Measurements from ENCODE around the gene GLI3. TPM values are rescaled to one million over a fixed set of nuclear protein-coding genes. Genes with fewer than 3 reads are reported as not detected.

GLI3 gene
- total RNA-seq, 1 donor from 2014 or later: 27.7 TPM

DNA sequence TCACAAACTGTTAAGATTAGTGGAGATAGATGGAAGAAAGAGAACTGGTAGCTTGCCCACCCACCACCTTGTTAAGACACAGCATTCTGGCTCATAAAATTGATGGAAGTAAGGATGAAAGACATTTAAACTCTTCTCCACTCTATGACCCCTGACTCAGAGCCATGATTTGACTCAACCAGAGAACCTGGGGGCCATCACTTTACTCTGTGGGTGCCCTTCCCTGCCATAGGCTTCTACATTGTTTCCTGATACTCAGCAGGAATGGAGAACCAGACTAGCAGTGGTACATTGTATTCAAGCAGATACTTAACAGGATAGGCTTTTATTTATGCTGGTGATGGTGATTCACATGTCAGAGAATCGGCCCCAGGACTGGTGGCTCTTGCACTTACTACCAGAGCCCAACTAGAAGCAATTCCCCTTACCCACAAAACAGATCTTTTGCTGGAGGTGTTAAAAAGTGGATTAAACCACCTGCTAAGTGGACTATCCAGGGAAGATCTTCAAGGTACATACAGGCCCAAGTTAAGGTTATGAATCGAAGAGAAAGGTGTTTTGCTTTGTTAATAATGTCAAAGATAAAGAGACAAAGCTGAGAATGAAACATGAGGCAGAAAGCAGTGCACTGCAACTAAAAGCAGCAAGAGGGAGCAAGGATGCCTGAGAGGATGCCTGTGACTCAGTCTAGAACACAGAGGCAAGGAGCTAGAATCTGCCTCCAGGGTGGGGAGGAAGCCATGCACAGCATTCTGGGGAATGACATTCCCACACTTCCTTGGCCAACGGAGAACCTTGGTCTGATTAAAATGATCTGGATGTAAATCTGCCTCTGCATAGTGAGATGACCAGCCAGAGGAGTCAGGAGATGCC is 36.0 kb upstream of the GLI3 start:
- peak; percentile 82 for FAIRE-seq
- H3K9ac ChIP-seq (ENCODE audit: low read length): no peak overlapping the region
- no peaks in the 10 kb centered on the region for H3K9me3 ChIP-seq (ENCODE audit: insufficient read depth, low read depth, low read length)
- Mint-ChIP-seq H3K27ac (ENCODE audit: unreplicated experiment) (no peak overlapping the region), H3K36me3 (ENCODE audit: low read depth, unreplicated experiment) (no peaks in the 10 kb centered on the region), H3K27me3 (ENCODE audit: low read depth, unreplicated experiment) (no peaks in the 10 kb centered on the region), H3K4me3 (ENCODE audit: unreplicated experiment) (no peak overlapping the region), H3K4me1 (ENCODE audit: low read depth, unreplicated experiment) (peaks cover 7% of the 10 kb centered on the region), H3K9me3 (ENCODE audit: unreplicated experiment) (no peaks in the 10 kb centered on the region)
- DNase-seq (ENCODE audit: low read depth): peak; percentile 19
- no peaks in the 10 kb centered on the region for H3K36me3 ChIP-seq (ENCODE audit: insufficient read depth, low read length)
- no peak overlapping the region for H2AFZ ChIP-seq (ENCODE audit: low read depth, low read length)
- no peak for TF ChIP-seq EZH2 (IDR thresholded peaks at IDR 0.05; ENCODE audit: insufficient read depth, low read length)
- TF ChIP-seq, protein P1, sequence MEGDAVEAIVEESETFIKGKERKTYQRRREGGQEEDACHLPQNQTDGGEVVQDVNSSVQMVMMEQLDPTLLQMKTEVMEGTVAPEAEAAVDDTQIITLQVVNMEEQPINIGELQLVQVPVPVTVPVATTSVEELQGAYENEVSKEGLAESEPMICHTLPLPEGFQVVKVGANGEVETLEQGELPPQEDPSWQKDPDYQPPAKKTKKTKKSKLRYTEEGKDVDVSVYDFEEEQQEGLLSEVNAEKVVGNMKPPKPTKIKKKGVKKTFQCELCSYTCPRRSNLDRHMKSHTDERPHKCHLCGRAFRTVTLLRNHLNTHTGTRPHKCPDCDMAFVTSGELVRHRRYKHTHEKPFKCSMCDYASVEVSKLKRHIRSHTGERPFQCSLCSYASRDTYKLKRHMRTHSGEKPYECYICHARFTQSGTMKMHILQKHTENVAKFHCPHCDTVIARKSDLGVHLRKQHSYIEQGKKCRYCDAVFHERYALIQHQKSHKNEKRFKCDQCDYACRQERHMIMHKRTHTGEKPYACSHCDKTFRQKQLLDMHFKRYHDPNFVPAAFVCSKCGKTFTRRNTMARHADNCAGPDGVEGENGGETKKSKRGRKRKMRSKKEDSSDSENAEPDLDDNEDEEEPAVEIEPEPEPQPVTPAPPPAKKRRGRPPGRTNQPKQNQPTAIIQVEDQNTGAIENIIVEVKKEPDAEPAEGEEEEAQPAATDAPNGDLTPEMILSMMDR (IDR thresholded peaks at IDR 0.05; ENCODE audit: insufficient read depth, low read depth, low read length): peak; percentile 20
- H3K27ac ChIP-seq (ENCODE audit: low read depth, low read length): no peak overlapping the region
- no peak overlapping the region for H3K4me2 ChIP-seq (ENCODE audit: low read length)
- no peaks in the 10 kb centered on the region for H3K4me1 ChIP-seq (ENCODE audit: insufficient read depth, low read length)
- H3K4me3 ChIP-seq (ENCODE audit: insufficient read depth, low read depth, low read length): no peak overlapping the region
- H3K79me2 ChIP-seq (ENCODE audit: insufficient read depth, low read length): no peaks in the 10 kb centered on the region
- H4K20me1 ChIP-seq (ENCODE audit: insufficient read depth, low read length): no peaks in the 10 kb centered on the region
- peaks cover 3% of the 10 kb centered on the region for H3K27me3 ChIP-seq (ENCODE audit: insufficient read depth, low read length)

DNA sequence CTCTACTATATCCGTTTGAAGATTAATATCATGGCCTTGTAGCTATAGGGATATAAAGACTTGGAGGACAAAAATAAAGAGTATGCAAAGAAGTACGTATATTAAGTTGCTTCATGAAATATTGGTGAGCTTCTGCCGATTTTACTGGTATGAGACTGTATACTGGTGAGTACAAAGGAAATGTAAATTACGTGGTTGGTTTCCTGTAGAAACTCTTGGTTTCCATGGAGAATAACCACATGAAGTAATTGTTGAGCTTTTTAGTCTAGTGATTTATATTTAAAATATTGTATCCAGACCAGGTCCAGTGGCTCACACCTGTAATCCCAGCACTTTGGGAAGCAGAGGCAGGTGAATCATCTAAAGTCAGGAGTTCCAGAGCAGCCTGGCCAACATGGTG is 32.2 kb upstream of the GLI3 start:
- H3K4me3 ChIP-seq (ENCODE audit: insufficient read depth, low read depth, low read length): no peak overlapping the region
- Mint-ChIP-seq H3K4me1 (ENCODE audit: low read depth, unreplicated experiment) (peaks cover 7% of the 10 kb centered on the region), H3K27ac (ENCODE audit: unreplicated experiment) (no peak overlapping the region), H3K9me3 (ENCODE audit: unreplicated experiment) (no peaks in the 10 kb centered on the region), H3K4me3 (ENCODE audit: unreplicated experiment) (no peak overlapping the region), H3K36me3 (ENCODE audit: low read depth, unreplicated experiment) (no peaks in the 10 kb centered on the region), H3K27me3 (ENCODE audit: low read depth, unreplicated experiment) (peaks cover 5% of the 10 kb centered on the region)
- H3K9ac ChIP-seq (ENCODE audit: low read length): no peak overlapping the region
- FAIRE-seq (no peak), DNase-seq (ENCODE audit: low read depth) (no peak)
- H3K36me3 ChIP-seq (ENCODE audit: insufficient read depth, low read length): no peaks in the 10 kb centered on the region
- H3K9me3 ChIP-seq (ENCODE audit: insufficient read depth, low read depth, low read length): no peaks in the 10 kb centered on the region
- no peaks in the 10 kb centered on the region for H3K4me1 ChIP-seq (ENCODE audit: insufficient read depth, low read length)
- no peak for TF ChIP-seq EZH2 (IDR thresholded peaks at IDR 0.05; ENCODE audit: insufficient read depth, low read length)
- TF ChIP-seq, protein P1 (IDR thresholded peaks at IDR 0.05; ENCODE audit: insufficient read depth, low read depth, low read length): no peak
- H3K4me2 ChIP-seq (ENCODE audit: low read length): no peak overlapping the region
- no peaks in the 10 kb centered on the region for H3K79me2 ChIP-seq (ENCODE audit: insufficient read depth, low read length)
- no peaks in the 10 kb centered on the region for H4K20me1 ChIP-seq (ENCODE audit: insufficient read depth, low read length)
- no peak overlapping the region for H2AFZ ChIP-seq (ENCODE audit: low read depth, low read length)
- no peak overlapping the region for H3K27ac ChIP-seq (ENCODE audit: low read depth, low read length)
- H3K27me3 ChIP-seq (ENCODE audit: insufficient read depth, low read length): no peaks in the 10 kb centered on the region

DNA sequence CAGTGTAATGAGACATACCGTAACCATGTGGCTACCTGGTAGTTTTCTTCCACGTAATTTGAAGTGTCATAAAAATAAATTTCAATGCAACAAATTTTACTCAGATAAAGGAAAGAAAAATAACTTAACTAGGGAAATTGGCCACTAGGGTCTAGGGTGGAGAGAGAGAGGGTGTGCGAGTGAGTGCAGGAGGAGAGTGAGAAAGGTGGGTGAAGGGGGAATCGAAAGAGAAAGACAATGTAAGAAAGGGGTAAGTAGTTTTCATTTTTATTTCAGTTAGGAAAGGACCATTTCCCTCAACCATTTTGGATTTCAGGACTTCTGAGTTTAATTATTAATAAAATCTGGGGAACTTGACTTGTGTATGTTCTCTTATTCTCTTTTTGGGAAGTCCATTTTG is 27.7 kb upstream of the GLI3 start:
- TF ChIP-seq, protein P1 (IDR thresholded peaks at IDR 0.05; ENCODE audit: insufficient read depth, low read depth, low read length): no peak
- no peak for TF ChIP-seq EZH2 (IDR thresholded peaks at IDR 0.05; ENCODE audit: insufficient read depth, low read length)
- no peaks in the 10 kb centered on the region for H3K27me3 ChIP-seq (ENCODE audit: insufficient read depth, low read length)
- Mint-ChIP-seq H3K4me1 (ENCODE audit: low read depth, unreplicated experiment) (no peaks in the 10 kb centered on the region), H3K9me3 (ENCODE audit: unreplicated experiment) (no peaks in the 10 kb centered on the region), H3K36me3 (ENCODE audit: low read depth, unreplicated experiment) (no peaks in the 10 kb centered on the region), H3K27me3 (ENCODE audit: low read depth, unreplicated experiment) (peaks cover 5% of the 10 kb centered on the region), H3K4me3 (ENCODE audit: unreplicated experiment) (no peak overlapping the region), H3K27ac (ENCODE audit: unreplicated experiment) (no peak overlapping the region)
- peaks cover 5% of the 10 kb centered on the region for H3K4me1 ChIP-seq (ENCODE audit: insufficient read depth, low read length)
- H3K9me3 ChIP-seq (ENCODE audit: insufficient read depth, low read depth, low read length): no peaks in the 10 kb centered on the region
- no peak overlapping the region for H2AFZ ChIP-seq (ENCODE audit: low read depth, low read length)
- FAIRE-seq (no peak), DNase-seq (ENCODE audit: low read depth) (no peak)
- no peaks in the 10 kb centered on the region for H3K36me3 ChIP-seq (ENCODE audit: insufficient read depth, low read length)
- no peak overlapping the region for H3K4me3 ChIP-seq (ENCODE audit: insufficient read depth, low read depth, low read length)
- no peak overlapping the region for H3K4me2 ChIP-seq (ENCODE audit: low read length)
- no peak overlapping the region for H3K27ac ChIP-seq (ENCODE audit: low read depth, low read length)
- H3K9ac ChIP-seq (ENCODE audit: low read length): no peak overlapping the region
- H4K20me1 ChIP-seq (ENCODE audit: insufficient read depth, low read length): no peaks in the 10 kb centered on the region
- no peaks in the 10 kb centered on the region for H3K79me2 ChIP-seq (ENCODE audit: insufficient read depth, low read length)
